ENCODE results near the gene NCOA5.

NCOA5 gene

GRCh38 chr20:46058599-46059281, 31.0 kb downstream of the NCOA5 start:
- DNase-seq = no peak

GRCh38 chr20:46057856-46058598, 31.7 kb downstream of the NCOA5 start:
- no peak for DNase-seq

GRCh38 chr20:46056970-46057855, 32.5 kb downstream of the NCOA5 start:
- no peak for DNase-seq

- no peak for DNase-seq
These were observed 33.5 kb downstream of the NCOA5 start for GRCh38 chr20:46056027-46056833.

DNA sequence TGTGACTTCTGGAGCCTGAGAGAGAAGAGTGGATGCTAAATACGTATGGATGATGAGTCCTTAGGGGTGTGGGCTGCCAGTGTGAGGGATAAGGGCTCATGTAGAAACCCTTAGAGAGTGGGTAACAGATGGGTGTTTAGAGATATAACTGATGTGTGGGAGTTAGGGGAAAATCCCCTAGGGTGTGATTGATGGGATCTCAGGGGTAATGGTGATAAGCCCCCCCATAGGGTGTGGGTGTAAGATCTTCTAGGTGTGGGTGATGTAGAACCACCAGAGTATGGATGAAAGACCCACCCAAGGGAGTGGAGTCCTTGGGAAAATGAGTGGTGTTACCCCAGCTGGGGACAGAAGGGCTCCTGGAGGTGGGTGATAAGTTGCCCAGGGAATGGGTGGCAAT, 34.5 kb downstream of the NCOA5 start:
- DNase-seq = no peak

GRCh38 chr20:46054606-46055005, 35.2 kb downstream of the NCOA5 start:
- no peak for DNase-seq

DNA sequence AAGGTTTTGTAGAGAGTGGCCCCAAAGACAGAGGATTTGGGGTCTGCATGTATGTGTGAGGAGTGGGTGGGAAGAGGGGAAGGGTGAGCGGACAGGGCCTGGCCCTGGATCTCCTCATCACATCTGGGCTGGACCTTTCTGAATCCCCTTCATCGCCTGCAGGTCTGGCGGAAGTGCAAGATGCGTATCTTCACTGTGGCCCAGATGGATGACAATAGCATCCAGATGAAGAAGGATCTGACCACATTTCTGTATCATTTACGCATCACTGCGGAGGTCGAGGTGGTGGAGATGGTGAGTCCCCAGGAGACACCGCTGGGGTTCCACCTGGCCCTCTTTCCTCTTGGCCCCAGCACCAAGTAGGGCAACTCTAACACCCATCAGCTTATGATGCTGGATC, 36.3 kb downstream of the NCOA5 start:
- no peak for DNase-seq

GRCh38 chr20:46051556-46052308, 38.0 kb downstream of the NCOA5 start:
- DNase-seq = no peak

DNA sequence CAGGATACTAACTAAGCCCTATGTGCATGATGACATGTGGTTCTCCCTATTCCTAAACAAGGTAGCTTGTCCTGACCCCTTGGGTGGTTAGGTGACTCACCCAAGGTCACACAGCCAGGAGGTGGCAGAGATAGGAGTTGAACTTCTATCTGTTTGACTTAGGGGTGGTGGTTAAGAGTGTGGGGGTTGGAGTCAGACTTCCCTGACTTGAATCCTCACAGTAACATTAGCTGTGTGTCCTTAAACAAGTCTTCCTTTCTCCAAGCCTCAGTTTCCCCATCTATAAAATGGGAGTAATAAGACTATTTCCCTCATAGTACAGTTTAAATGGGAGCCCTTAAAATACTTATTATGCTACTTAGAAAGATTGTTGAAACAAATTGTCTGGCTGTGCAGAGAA, 38.9 kb downstream of the NCOA5 start:
- DNase-seq = no peak

DNA sequence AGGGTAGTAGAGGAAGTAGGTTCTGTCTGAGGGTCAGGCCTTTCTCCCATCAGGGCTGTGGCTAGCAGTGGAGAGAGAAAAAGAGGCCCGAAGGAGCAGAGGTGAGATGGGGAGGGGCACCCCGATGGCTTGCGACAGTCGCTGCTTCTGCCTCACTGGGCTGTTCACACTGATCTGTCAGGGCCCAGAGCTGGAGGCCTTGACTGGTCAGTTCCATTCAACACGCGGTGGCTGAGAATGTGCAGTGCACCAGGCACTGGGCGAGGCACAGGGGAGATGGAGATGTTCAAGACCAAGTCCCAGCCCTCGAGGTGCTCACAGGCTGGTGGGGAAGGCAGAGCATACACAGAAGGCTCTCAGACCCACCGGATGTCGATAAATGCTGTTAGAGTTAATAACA, 39.3 kb downstream of the NCOA5 start:
- no peak for DNase-seq

DNA sequence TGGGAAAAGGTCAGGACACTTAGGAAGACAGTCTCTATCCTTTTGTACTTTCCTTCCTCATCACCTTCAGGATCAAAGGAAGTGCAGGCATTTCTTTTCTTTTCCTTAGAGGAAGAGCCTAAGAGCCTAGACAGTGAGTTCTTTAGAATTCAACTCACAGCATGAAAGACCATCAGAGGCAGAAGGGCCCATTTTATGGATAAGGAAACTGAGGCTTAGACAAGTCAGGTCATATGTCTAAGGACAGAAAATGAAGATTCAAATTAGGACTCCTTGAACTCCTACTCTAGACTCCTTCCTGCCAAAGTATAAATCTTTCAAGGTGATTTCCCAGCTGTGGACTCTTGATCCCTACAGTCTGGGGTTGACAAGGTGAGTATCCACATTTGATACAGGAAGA, 39.9 kb downstream of the NCOA5 start:
- DNase-seq = no peak

DNA sequence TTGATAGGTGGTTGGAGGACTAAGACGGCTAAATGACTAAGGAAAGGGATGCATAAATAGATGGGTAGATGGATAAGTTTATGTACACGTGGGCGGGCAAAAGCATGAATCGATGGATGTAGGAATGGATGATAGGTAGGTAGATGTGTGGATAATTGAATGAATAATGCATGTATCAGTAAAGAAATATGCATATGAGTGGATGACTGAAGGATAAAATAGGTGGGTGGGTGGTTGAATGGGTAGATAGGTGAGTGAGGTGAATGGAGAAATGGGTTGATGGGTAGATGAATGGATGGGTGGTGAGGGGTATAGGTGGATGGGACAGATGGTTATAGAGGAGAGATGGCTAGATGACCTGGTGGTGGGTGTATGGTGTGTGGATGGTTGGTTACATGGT, 40.6 kb downstream of the NCOA5 start:
- DNase-seq = no peak

DNA sequence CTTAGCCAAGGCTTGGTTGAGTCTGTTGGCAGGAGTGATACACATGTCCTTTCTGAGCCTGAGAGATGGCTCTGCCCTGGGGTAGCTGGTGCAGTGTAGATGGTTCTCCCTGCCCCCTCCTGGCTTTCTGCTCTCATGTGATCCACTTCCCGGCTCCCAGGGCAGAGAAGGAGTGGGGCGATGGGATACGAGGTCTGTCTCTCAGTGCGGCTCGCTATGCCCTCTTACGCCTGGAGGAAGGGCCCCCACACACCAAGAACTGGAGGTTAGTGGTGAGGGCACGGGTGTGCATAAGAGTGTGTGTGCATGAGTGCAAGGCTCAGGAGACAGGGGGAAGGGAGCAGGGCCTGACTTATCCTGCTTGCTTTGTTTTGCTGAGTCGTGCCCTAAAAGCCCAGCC, 41.9 kb downstream of the NCOA5 start:
- no peak for DNase-seq

DNA sequence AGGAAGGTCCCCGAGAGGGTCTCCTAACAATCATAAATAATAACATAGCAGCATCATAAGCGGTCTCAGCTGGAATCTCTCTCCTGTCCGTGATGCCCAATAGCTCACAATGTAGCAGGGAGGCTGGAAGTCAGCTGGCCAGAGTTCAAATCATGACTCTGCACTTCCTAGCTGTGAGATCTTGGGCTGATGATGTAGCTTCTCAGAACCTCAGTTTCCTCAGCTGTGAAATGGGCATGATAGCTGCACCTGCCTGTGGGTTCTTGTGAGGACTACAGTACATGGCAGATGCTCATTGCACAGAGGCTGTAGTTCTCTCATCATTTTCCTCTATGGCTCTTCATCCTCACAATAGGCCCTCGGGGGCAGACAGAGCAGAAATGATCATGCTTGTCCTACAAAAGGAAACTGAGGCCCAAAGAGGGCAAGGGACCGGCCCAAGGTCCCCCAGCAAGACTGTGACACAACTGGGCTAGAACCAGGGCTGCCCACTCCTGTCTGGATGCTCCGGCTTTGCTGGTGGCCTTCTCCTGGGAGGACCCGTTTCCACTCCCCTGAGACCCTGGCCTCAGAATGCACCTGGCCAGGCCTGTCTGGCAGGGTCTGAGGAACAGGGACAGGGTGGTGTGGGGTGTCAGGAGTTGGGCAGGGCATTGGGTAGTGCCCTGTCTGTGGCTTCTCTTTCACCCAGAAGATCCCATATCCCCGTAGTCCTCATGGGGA, 43.0 kb downstream of the NCOA5 start:
- DNase-seq = no peak

GRCh38 chr20:46044896-46045295, 44.9 kb downstream of the NCOA5 start:
- DNase-seq = no peak

GRCh38 chr20:46043556-46043955, 46.2 kb downstream of the NCOA5 start:
- no peak for DNase-seq

- no peak for DNase-seq
These were observed 48.7 kb downstream of the NCOA5 start for GRCh38 chr20:46040902-46041535.

DNA sequence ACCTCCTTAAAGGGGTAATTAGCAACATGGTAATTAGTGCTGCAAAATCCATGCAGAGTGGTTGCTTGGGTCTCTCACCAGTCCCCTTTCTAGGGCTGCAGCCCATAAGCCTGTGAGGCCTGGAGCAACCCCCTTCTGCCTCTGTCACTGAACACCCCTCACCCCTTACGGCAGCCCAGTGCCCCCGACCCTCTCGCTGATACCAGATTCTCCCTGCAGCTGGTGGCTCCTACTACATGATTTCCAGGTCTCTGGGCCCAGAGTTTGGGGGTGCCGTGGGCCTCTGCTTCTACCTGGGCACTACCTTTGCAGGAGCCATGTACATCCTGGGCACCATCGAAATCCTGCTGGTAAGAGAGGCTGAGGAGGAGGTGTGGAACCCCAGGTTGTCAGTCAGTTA, 52.7 kb downstream of the NCOA5 start:
- DNase-seq = no peak

DNA sequence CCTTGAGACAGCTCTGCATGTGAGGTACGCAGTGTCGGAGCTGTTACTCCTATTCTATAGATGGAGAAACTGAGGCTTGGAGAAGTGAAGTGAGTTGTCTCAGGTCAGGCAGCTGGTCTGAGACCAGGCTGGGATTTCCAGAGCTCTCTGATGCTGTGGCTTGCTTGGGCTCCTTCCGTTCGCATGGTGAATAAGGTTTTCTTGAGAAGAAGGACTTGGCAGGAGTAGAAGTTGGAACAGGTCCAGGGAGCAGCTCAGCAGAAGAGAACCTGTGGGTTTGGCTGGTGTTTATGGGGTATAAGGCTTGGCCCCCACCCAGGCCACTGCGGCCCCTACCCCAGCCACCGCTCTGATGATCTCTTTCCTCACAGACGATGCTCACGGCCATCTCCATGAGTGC, 53.4 kb downstream of the NCOA5 start:
- DNase-seq = no peak

DNA sequence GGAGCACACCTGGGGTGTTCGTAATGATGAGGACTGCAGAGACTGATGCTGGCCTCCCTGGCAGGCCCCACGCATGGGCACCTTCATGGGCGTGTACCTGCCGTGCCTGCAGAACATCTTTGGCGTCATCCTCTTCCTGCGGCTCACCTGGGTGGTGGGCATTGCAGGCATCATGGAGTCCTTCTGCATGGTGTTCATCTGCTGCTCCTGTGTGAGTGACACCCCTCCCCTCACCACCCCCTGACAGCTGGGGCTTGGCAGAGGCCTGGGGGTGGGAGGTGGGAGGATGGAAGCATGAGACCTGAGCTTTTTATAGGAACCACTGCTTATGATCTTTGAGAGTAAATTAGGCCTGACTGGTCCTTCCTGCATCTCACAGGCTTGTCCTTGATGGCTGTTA, 54.0 kb downstream of the NCOA5 start:
- DNase-seq = no peak

DNA sequence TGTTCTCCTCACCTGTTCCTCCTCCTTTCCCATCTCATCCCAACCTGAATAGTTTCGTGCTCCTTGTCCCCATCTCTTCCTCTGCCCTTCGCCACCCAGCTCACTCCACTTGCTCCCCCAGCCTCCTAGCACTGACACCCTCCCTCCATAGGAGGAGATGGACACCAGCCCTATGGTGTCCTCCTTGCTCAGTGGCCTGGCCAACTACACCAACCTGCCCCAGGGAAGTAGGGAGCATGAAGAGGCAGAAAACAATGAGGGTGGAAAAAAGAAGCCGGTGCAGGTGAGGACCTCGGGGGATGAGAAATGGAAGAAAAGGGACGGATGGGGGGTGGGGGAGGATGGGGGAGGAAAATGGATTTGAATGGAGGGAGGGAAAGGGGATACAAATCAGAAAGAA, 54.5 kb downstream of the NCOA5 start:
- DNase-seq = no peak
